Activated T-helper 17 cell treated with anti-CD3 and anti-CD28 coated beads, Interleukin-2, amount 50 U/mL, for 72 hours (primary cell): Measurements from ENCODE around the gene KIF3A. TPM values are rescaled to one million over a fixed set of nuclear protein-coding genes. Genes with fewer than 3 reads are reported as not detected.

ENCODE experiments used
- ATAC-seq: fragments of 150-1000 bp; cut with Tn5 transposase; replicated peaks from 2 replicates; pipeline ENCODE4 v1.10.0; 2021; ENCODE audit warnings: mild to moderate bottlenecking, moderate library complexity
- H3K27ac Mint-ChIP-seq: one replicate; pipeline ENCODE4 v1.8.0; 2022; ENCODE audit warnings: mixed read lengths
- H3K27me3 Mint-ChIP-seq: one replicate; pipeline ENCODE4 v1.8.0; 2022; ENCODE audit warnings: mixed read lengths
- H3K36me3 Mint-ChIP-seq: one replicate; pipeline ENCODE4 v1.8.0; 2022; ENCODE audit warnings: low read depth, mild to moderate bottlenecking, mixed read lengths
- H3K4me1 Mint-ChIP-seq: one replicate; pipeline ENCODE4 v1.8.0; 2022; ENCODE audit warnings: mixed read lengths
- H3K4me3 Mint-ChIP-seq: one replicate; pipeline ENCODE4 v1.8.0; 2022; ENCODE audit warnings: mild to moderate bottlenecking, mixed read lengths
- H3K9me3 Mint-ChIP-seq: one replicate; pipeline ENCODE4 v1.8.0; 2022; ENCODE audit warnings: mixed read lengths
- total RNA-seq, 2 donors: library from RNA; stranded (reverse); gene quantifications; one replicate each; pipeline ENCODE4 v1.2.3, GENCODE V29; 2022

Gene KIF3A
- total RNA-seq, 2 donors from 2014 or later = 8.3 to 13.9 TPM

DNA sequence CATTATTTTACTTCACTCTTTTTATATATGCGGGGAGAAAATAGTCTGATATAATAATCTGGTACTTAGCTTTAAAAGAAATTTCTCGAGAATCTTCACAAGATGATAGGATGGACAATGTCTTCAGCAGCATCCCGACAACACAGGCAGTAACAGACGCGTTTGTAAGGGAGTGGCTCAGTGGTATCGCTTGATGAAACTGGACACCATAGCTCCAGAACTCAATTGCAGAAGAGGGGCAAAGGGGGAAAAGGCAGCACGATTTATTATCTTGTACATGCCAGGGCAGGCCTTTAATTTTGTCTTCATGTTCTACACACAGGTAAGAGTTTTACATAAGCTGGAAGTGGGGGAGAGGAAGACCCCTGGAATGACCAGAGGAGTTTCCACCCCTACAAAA lies 47.8 kb downstream of the KIF3A start:
- H3K4me3 Mint-ChIP-seq = no peak overlapping the region

GRCh38 chr5:132688536-132689339 lies 48.6 kb downstream of the KIF3A start:
- peak; percentile 71 for ATAC-seq
- no peaks in the 10 kb centered on the region for H3K27me3 Mint-ChIP-seq
- H3K4me3 Mint-ChIP-seq = peak overlapping the region; percentile 62
- peaks cover 20% of the 10 kb centered on the region for H3K4me1 Mint-ChIP-seq
- no peaks in the 10 kb centered on the region for H3K36me3 Mint-ChIP-seq
- H3K9me3 Mint-ChIP-seq = no peaks in the 10 kb centered on the region
- peak overlapping the region; percentile 44 for H3K27ac Mint-ChIP-seq

More for the DNA sequence above, 47.8 kb downstream of the KIF3A start:
- Mint-ChIP-seq H3K9me3 (no peaks in the 10 kb centered on the region), H3K27ac (no peak overlapping the region), H3K4me1 (peaks cover 20% of the 10 kb centered on the region), H3K36me3 (no peaks in the 10 kb centered on the region), H3K27me3 (no peaks in the 10 kb centered on the region)
- no peak for ATAC-seq

DNA sequence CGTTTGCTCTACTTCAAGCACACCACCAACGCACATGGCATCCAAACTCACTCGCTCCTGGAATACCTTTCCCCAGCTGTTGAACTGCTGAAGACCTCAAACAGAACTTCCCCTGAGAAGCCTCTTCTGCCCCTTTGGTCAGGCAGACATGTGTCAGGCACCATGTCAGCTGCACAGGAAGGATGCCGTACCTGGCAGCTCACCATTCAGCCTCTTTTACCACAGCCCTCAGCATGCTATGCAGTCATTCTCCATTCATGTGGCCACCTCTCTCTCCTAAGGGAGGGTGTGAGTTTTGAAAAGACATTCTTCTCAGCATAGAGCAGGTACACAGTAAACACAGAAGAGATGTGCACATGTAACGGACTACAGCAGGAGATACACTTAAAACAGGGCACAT lies 49.4 kb downstream of the KIF3A start:
- Mint-ChIP-seq H3K36me3 (no peaks in the 10 kb centered on the region), H3K9me3 (no peaks in the 10 kb centered on the region), H3K4me3 (peak overlapping the region; percentile 62), H3K27me3 (no peaks in the 10 kb centered on the region), H3K4me1 (peaks cover 20% of the 10 kb centered on the region), H3K27ac (peak overlapping the region; percentile 44)
- ATAC-seq = peak; percentile 83

DNA sequence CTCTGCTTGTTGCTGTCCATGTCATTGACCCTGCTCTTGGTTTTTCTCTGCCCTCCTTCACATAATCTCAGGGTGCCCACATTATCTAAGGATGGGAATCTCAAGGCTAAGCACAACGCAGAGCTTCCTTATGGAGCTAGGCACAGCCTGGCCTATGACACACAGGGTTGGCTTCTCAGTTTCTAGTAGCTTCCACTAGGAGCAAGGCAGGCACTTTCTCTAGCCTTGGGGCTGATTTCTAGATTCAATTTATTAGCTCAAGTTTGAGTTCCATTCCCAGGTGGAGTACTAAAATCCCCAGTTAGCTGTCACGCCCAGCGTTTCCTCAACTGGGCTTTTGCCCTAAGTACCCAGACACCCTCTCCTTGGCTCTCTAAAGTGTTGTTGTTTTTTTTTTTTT lies 51.2 kb downstream of the KIF3A start:
- peaks cover 20% of the 10 kb centered on the region for H3K4me1 Mint-ChIP-seq
- no peak overlapping the region for H3K27ac Mint-ChIP-seq
- no peak for ATAC-seq
- no peaks in the 10 kb centered on the region for H3K36me3 Mint-ChIP-seq
- no peaks in the 10 kb centered on the region for H3K9me3 Mint-ChIP-seq
- no peak overlapping the region for H3K4me3 Mint-ChIP-seq
- H3K27me3 Mint-ChIP-seq = no peaks in the 10 kb centered on the region

GRCh38 chr5:132684922-132685720 lies 52.2 kb downstream of the KIF3A start:
- Mint-ChIP-seq H3K36me3 (no peaks in the 10 kb centered on the region), H3K4me3 (no peak overlapping the region), H3K9me3 (no peaks in the 10 kb centered on the region), H3K27me3 (no peaks in the 10 kb centered on the region), H3K4me1 (peaks cover 20% of the 10 kb centered on the region), H3K27ac (no peak overlapping the region)
- ATAC-seq = no peak

GRCh38 chr5:132684491-132684890 lies 52.9 kb downstream of the KIF3A start:
- H3K4me1 Mint-ChIP-seq = peaks cover 20% of the 10 kb centered on the region
- no peaks in the 10 kb centered on the region for H3K27me3 Mint-ChIP-seq
- H3K36me3 Mint-ChIP-seq = no peaks in the 10 kb centered on the region
- H3K27ac Mint-ChIP-seq = no peak overlapping the region
- no peak for ATAC-seq
- no peaks in the 10 kb centered on the region for H3K9me3 Mint-ChIP-seq
- no peak overlapping the region for H3K4me3 Mint-ChIP-seq

GRCh38 chr5:132681983-132682382 lies 55.4 kb downstream of the KIF3A start:
- H3K9me3 Mint-ChIP-seq = no peaks in the 10 kb centered on the region
- H3K4me3 Mint-ChIP-seq = no peak overlapping the region
- no peak for ATAC-seq

DNA sequence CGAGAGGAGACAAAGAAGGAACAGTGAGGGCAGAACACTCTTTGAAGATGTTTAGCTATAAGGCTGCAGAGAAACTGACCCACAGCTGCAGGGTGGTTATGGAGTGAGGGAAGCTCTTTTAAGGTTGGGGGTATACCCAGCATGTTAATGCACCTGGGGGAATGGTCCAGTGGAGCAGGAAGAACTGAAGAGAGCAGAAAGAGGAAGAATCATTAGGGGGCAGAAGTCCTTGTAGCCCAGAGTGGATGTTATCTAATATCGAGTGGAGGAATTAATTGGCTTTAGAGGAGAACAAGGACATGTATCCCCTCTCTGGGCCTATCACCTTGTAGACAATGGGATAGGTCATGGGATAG lies 55.9 kb downstream of the KIF3A start:
- no peaks in the 10 kb centered on the region for H3K9me3 Mint-ChIP-seq
- peaks cover 6% of the 10 kb centered on the region for H3K4me1 Mint-ChIP-seq
- no peaks in the 10 kb centered on the region for H3K27me3 Mint-ChIP-seq
- H3K36me3 Mint-ChIP-seq = no peaks in the 10 kb centered on the region
- H3K4me3 Mint-ChIP-seq = no peak overlapping the region
- no peak overlapping the region for H3K27ac Mint-ChIP-seq
- ATAC-seq = no peak

More at GRCh38 chr5:132681983-132682382, 55.4 kb downstream of the KIF3A start:
- no peak overlapping the region for H3K27ac Mint-ChIP-seq
- peaks cover 6% of the 10 kb centered on the region for H3K4me1 Mint-ChIP-seq
- no peaks in the 10 kb centered on the region for H3K27me3 Mint-ChIP-seq
- H3K36me3 Mint-ChIP-seq = no peaks in the 10 kb centered on the region

GRCh38 chr5:132680780-132681475 lies 56.4 kb downstream of the KIF3A start:
- H3K36me3 Mint-ChIP-seq = no peaks in the 10 kb centered on the region
- no peak overlapping the region for H3K4me3 Mint-ChIP-seq
- no peak overlapping the region for H3K27ac Mint-ChIP-seq
- H3K27me3 Mint-ChIP-seq = no peaks in the 10 kb centered on the region
- peaks cover 6% of the 10 kb centered on the region for H3K4me1 Mint-ChIP-seq
- ATAC-seq = no peak
- no peaks in the 10 kb centered on the region for H3K9me3 Mint-ChIP-seq

GRCh38 chr5:132679717-132680380 lies 57.5 kb downstream of the KIF3A start:
- Mint-ChIP-seq H3K4me1 (peaks cover under 1% of the 10 kb centered on the region), H3K4me3 (no peak overlapping the region), H3K27me3 (no peaks in the 10 kb centered on the region), H3K27ac (no peak overlapping the region), H3K36me3 (no peaks in the 10 kb centered on the region), H3K9me3 (no peaks in the 10 kb centered on the region)
- ATAC-seq = no peak

DNA sequence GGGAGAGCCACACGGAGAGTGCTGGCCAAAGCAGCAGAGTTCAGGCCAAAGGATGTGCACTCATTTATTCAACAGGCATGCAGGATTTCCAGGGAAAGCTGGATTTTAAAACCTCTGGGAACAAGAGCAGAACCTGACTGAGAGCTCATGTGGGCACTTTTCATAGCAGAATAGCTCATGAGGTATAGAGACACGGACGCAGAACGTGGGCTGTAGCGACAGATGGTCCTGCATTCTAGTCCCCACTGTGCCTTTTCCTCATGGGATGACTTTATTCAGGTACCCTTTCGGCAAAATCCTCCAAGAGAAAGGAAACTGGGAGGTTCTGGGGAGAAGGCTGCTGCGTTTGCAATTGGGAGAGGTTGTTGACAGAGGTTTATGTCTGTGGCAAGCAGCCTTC lies 58.2 kb downstream of the KIF3A start:
- ATAC-seq = no peak
- H3K36me3 Mint-ChIP-seq = no peaks in the 10 kb centered on the region
- H3K4me1 Mint-ChIP-seq = no peaks in the 10 kb centered on the region
- H3K27ac Mint-ChIP-seq = no peak overlapping the region
- H3K9me3 Mint-ChIP-seq = no peaks in the 10 kb centered on the region
- H3K27me3 Mint-ChIP-seq = no peaks in the 10 kb centered on the region
- H3K4me3 Mint-ChIP-seq = no peak overlapping the region

DNA sequence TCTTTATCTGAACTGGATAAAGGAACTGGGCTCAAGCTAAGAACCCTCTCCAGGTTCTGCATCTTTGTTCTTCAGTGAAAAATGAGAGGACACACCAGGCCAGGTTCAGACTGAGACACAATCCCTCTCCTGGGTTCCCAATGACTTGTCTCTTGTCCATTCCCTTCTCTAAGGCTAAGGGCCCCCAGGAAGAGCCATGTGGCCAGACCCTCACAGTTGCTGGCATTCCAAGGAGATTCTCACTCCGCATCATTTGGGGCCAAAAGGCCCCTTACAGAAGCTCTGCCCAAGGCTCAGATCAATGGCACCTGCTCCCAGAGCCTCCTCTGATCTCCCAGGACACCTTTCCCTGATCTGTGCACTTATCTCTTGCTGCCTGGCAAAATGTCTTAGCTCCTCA lies 58.6 kb downstream of the KIF3A start:
- no peak for ATAC-seq
- Mint-ChIP-seq H3K27me3 (no peaks in the 10 kb centered on the region), H3K9me3 (no peaks in the 10 kb centered on the region), H3K27ac (no peak overlapping the region), H3K4me1 (no peaks in the 10 kb centered on the region), H3K36me3 (no peaks in the 10 kb centered on the region), H3K4me3 (no peak overlapping the region)

- no peak for ATAC-seq
- Mint-ChIP-seq H3K36me3 (no peaks in the 10 kb centered on the region), H3K27me3 (no peaks in the 10 kb centered on the region), H3K27ac (no peak overlapping the region), H3K4me1 (no peaks in the 10 kb centered on the region), H3K9me3 (no peaks in the 10 kb centered on the region), H3K4me3 (no peak overlapping the region)
Measured at GRCh38 chr5:132677682-132678400, 59.5 kb downstream of the KIF3A start.

- Mint-ChIP-seq H3K4me1 (no peaks in the 10 kb centered on the region), H3K27ac (no peak overlapping the region), H3K27me3 (no peaks in the 10 kb centered on the region), H3K9me3 (no peaks in the 10 kb centered on the region), H3K4me3 (no peak overlapping the region), H3K36me3 (no peaks in the 10 kb centered on the region)
- ATAC-seq = no peak
Measured at GRCh38 chr5:132677191-132677590, 60.2 kb downstream of the KIF3A start.
